Adipose tissue (tissue), 3 donors: ENCODE measurements around the gene ZBTB11. TPM values are rescaled to one million over a fixed set of nuclear protein-coding genes. Genes with fewer than 3 reads are reported as not detected.
"Not testable (repeated sequence)": the region's sequence is repeated elsewhere in the genome, so short reads cannot be mapped to it uniquely, and the experiment has no call there.

ENCODE experiments used
- H3K27ac ChIP-seq: one replicate; pipeline ENCODE4 v1.5.1; 2013; ENCODE audit warnings: low read depth, low read length
- WGBS, 3 donors: extraction: QIAGEN DNeasy Blood & Tissue Kit; methylation state at CpG; one replicate each; pipeline ENCODE4 v1.1.7; 2013; 5-methylcytosine and 5-hydroxymethylcytosine counted together
- polyA plus RNA-seq, 3 donors: library from polyadenylated mRNA; stranded (reverse); fragments of 200-250 nt; gene quantifications; one replicate each; pipeline ENCODE4 v1.2.3, GENCODE V29; 2013
- donor health status: healthy with polysubstance abuse.
- donor health status: Bipolar disorder and iron deficiency.
- donor health status: healthy.

ZBTB11 gene
- polyA plus RNA-seq, 3 donors: 4.0 to 5.9 (median 4.5) TPM

DNA sequence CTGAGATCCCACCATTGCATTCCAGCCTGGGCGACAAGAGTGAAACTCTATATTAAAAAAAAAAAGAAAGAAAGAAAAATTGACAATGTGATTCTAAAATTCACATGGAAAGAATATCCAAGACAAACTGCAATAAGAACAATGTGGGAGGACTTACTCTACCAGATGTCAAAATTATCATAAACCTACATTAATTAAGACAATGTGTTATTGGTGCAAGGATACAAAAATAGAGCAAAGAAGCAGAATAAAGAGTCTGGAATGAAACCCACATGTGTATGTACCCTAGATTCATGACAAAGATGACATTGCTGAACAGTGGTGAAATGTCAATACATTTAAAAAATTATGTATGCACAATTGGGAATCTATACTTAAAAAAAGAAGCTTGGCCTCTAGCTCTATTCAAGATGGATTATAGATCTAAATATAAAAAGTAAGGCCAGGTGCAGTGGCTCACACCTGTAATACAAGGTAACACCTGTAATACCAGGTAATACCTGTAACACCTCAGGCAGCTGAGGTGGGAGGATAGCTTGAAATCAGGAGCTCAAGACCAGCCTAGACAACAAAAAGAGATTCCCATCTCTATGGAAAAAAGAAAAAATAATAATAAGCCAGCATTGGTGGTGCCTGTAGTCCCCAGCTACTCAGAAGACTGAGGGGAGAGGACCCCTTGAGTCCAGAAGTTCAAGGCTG lies 45.7 kb downstream of the ZBTB11 start:
- H3K27ac ChIP-seq: no peak overlapping the region
- WGBS, 3 donors: 76 to 96% (median 89%) methylated on average over 1 of the region's 1 CpG

DNA sequence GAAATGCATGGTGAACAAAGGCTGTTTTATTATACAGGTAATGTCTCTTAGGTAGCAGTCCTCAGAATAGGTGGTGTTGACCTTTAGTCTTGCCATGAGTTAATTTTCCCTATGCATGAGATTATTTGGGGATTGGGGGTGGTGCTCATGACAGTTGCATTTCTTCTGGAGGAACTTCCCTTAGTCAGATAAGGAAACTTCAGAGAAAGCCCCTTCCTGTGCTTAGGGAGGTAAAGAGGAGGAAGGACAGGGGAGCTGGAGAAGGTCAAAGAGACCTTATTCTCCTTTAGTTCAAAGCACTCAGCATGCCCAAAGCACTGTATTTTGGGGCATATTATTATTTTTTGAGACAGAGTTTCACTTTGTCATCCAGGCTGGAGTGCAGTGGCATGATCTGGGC lies 47.7 kb downstream of the ZBTB11 start:
- no peak overlapping the region for H3K27ac ChIP-seq

DNA sequence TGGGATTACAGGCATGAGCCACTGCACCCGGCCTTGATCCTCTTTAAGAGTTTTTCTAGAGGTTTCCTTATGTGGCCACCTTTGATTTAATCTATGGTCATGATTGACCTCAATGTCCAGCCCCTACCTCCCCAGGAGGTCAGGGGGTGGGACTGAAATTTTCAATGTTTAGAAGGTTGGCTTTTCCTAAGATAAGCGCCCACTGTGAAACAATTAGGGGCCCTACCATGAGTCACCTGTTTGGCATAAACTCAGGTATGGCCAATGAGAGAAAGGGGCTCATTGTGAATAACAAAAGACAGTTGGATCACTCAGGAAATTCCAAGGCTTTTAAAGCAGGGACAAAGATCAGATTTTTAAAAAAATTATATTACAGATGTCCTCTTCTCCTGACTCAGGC lies 51.1 kb downstream of the ZBTB11 start:
- 74 to 92% (median 91%) methylated on average over 2 of the region's 2 CpGs for WGBS, 3 donors
- no peak overlapping the region for H3K27ac ChIP-seq

DNA sequence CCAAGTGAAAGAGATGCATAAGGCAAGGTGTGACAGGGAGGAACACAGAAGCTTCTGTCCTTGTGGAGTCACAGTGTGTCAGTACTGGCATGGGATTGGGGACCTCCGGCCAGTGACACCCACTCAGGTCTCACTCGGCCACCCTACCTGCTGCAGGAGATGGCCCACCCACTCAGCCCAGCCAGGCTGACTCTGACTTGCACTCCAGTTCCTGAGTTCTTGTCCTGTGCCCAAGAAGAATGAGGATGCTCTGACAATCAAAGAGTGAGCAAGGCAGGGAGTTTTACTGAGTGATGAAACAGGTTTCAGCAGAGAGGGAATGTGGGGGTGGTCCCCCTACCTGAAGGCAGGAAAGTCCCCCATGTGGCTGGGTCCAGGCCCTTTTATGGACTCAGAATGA lies 52.1 kb downstream of the ZBTB11 start:
- WGBS, 3 donors: 76 to 86% (median 84%) methylated on average over 2 of the region's 2 CpGs
- H3K27ac ChIP-seq: no peak overlapping the region

DNA sequence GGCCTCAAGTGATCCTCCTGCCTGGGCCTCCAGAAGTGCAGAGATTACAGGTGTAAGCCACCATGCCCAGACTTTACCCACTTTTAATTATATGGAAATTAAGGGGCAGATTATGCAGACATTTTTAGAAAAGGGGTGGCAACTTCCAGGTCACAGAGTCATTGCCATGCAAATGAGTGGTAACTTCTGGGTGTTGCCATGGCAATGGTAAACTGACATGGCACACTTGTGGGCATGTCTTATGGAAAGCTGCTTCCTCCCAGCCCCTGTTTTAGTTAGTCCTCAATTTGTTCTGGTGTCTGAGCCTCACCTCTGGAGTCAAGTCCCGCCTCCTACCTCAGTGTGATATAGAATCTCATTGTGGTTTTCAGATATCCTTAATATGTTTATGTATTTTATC lies 53.3 kb downstream of the ZBTB11 start:
- 91 to 100% (median 96%) methylated on average over 1 of the region's 1 CpG for WGBS, 3 donors

DNA sequence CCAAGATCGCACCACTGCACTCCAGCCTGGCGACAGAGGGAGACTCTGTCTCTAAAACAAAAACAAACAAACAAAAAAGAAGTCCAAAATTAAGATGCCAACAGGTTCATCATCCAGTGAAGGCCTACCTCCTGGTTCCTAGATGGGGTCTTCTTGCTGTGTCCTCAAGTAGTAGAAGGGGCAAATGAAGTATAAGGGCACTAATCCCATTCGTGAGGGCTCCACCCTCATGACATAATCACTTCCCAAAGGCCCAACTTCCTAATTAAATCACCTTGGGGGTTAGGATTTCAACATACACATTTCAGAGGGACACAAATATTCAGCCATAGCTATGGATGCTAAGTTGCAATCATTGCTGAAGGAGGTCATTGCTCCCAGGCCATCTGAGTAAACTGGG lies 57.2 kb downstream of the ZBTB11 start:
- no peak overlapping the region for H3K27ac ChIP-seq
- 94 to 95% (median 94%) methylated on average over 3 of the region's 3 CpGs for WGBS, 3 donors

More for the DNA sequence above, 53.3 kb downstream of the ZBTB11 start:
- H3K27ac ChIP-seq: no peak overlapping the region

DNA sequence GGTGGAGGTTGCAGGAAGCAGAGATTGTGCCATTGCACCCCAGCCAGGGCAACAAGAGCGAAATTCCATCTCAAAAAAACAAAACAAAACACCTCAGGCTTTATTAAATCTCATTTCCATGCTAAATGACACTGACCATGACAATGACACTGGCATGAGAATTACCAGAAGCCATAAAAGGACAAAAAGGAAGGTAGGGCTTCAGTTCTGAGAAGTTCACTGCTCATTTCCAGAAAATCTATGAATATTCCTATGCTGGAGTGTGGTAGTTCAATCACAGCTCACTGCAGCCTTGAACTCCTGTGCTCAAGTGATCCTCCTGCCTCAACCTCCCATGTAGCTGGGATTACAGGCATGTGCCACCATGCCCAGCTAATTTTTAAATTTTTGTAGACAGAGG lies 58.2 kb downstream of the ZBTB11 start:
- 74 to 94% (median 85%) methylated on average over 1 of the region's 1 CpG for WGBS, 3 donors

DNA sequence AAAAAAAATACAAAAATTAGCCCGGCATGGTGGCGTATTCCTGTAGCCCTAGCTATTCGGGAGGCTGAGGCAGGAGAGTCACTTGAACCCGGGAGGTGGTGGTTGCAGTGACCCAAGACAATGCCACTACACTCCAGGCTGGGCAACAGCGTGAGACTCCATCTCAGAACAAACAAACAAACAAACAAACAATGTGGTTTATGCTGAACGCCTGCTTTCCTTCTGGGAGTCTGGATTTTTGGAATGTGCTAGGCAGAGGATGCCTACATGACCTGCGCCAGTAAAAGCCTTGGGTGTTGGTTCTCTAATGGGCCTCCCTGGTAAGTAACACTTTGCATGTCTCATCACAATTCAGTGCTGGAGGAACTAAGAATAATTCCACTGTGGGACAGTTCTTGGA lies 59.5 kb downstream of the ZBTB11 start:
- H3K27ac ChIP-seq: no peak overlapping the region
- 85 to 87% (median 85%) methylated on average over 7 of the region's 7 CpGs for WGBS, 3 donors

More for the DNA sequence above, 58.2 kb downstream of the ZBTB11 start:
- no peak overlapping the region for H3K27ac ChIP-seq

DNA sequence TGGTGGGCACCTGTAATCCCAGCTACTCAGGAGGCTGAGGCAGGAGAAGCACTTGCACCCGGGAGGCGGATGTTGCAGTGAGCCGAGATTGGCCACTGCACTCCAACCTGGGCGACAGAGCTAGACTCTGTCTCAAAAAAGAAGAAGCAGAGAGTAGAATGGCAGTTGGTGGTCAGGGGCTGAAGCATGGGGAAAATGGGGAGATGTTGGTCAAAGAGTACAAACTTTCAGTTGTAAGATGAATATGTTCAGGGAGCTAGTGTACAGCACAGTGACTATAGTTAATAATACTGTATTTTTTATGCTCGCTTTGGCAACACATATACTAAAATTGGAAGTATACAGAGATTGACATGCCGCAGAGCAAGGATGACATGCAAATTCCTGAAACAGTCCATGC lies 61.4 kb downstream of the ZBTB11 start:
- H3K27ac ChIP-seq: no peak overlapping the region
- WGBS, 3 donors: 93 to 96% (median 95%) methylated on average over 6 of the region's 6 CpGs

DNA sequence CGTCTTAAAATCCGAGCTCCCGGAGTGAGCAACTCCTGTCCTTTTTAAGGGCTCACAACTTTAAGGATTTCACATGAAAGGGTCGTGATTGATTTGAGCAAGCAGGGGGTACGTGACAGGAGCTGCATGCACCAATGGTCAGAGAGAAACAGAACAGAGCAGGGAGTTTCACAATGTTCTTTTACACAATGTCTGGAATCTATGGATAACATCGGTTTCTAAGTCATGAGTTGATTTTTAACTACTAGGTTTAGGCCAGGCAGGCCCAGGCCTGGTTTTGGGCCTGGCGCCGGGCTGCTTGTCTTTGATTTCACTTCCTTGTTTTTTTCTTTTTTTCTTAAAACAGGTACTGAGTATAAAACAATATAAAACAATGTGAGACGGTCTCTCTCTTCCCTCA lies 63.9 kb downstream of the ZBTB11 start:
- H3K27ac ChIP-seq: not testable (repeated sequence)
- 84 to 89% (median 87%) methylated on average over 8 to 9 of the region's 9 CpGs for WGBS, 3 donors

DNA sequence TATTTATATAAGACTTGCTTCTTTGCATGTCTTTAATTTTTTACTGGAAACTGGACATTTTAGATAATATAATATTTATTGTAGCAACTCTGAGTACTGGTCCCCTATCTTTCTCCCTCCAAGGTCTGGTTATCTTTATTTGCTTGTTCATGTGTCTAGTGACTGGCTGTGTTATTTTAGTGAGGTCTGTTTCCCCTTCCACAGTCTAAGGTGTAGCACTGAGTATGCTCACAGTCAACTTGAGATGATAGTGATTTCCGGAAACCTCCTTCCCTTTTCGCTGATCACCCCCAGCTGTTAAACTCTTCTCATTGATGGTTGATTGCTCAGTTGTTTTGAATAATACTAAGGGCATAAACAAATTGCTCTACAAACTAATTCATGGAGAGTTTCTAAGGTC lies 65.9 kb downstream of the ZBTB11 start:
- WGBS, 3 donors: 84 to 95% (median 92%) methylated on average over 2 of the region's 2 CpGs
- H3K27ac ChIP-seq: no peak overlapping the region

DNA sequence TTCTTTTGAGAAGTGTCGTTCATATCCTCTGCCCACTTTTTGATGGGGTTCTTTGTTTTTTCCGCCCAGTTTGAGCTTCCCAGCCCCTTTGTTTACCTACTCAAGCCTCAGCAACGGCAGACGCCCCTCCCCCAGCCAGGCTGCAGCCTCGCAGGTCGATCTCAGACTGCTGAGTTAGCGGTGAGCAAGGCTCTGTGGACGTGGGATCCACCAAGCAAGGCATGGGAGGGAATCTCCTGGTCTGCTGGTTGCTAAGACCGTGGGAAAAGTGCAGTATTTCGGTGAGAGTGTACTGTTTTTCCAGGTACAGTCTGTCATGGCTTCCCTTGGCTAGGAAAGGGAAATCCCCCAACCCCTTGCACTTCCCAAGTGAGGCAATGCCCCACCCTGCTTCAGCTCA lies 71.5 kb downstream of the ZBTB11 start:
- WGBS, 3 donors: 68 to 83% (median 80%) methylated on average over 10 of the region's 10 CpGs

DNA sequence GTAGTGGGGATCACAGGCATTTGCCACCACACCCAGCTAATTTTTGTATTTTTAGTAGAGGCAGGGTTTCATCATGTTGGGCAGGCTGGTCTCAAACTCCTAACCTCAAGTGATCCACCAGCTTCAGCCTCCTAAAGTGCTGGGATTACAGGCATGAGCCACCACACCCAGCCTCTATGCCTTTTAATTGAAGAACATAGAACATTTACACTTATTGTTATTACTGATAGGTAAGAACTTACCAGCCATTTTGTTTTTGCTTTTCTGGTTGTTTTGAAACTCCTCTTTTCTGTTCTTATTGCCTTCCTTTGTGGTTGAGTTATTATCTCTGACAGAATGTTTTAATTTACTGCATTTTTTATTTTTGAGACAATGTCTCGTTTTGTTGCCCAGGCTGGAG lies 73.7 kb downstream of the ZBTB11 start:
- no peak overlapping the region for H3K27ac ChIP-seq
- 90 to 94% (median 92%) methylated on average over 1 of the region's 1 CpG for WGBS, 3 donors

More for the DNA sequence above, 71.5 kb downstream of the ZBTB11 start:
- H3K27ac ChIP-seq: not testable (repeated sequence)

DNA sequence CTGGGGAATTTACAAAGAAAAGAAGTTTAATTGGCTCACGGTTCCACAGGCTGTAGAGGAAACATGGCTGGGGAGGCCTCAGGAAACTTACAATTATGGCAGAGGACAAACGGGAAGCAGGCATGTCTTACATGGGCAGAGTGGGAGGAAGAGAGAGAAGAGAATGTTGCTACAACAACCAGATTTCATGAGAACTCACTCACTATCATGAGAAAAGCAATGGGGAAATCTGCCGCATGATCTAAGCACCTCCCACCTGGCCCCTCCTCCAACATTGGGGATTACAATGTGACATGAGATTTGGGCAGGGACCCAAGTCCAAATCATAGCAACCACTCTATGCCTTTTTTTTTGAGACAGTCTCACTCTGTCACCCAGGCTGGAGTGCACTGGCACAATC lies 74.2 kb downstream of the ZBTB11 start:
- no peak overlapping the region for H3K27ac ChIP-seq
- WGBS, 3 donors: 80 to 88% (median 83%) methylated on average over 3 of the region's 3 CpGs

Other genes starting within 250 kb of the ZBTB11 start
- 1 to 10 TPM; 4.7 to 8.8 (median 6.0) TPM for gene SENP7, start 163.9 kb downstream of the ZBTB11 start, polyA plus RNA-seq
- gene TRMT10C, start 115.3 kb downstream of the ZBTB11 start, polyA plus RNA-seq: 10 to 100 TPM in 2 of 3 donors, 1 to 10 TPM in 1; 7.6 to 22.4 (median 13.8) TPM
- gene PCNP, start 103.0 kb downstream of the ZBTB11 start, polyA plus RNA-seq: 100 to 1,000 TPM in 1 of 3 donors, 10 to 100 TPM in 2; 49.4 to 148 (median 58.7) TPM
- gene RPL24, start 9.6 kb upstream of the ZBTB11 start, polyA plus RNA-seq: 1,000 to 10,000 TPM; 1,447 to 3,549 (median 1,506) TPM
- 1 to 10 TPM in 2 of 3 donors, under 1 TPM in 1; 0.72 to 1.8 (median 1.0) TPM for gene CEP97, start 47.5 kb upstream of the ZBTB11 start, polyA plus RNA-seq
- 1 to 10 TPM; 1.7 to 6.0 (median 4.8) TPM for gene NXPE3, start 102.1 kb upstream of the ZBTB11 start, polyA plus RNA-seq
- 10 to 100 TPM in 2 of 3 donors, 1 to 10 TPM in 1; 9.4 to 94.0 (median 41.7) TPM for gene NFKBIZ, start 172.4 kb upstream of the ZBTB11 start, polyA plus RNA-seq